HG02610 (cell line): ENCODE data around the gene FOXA3.

Source experiments
- ATAC-seq: cut with Tn5 transposase; IDR thresholded peaks from one replicate; pipeline ENCODE4 v1.9.1; 2021; ENCODE audit warnings: mild to moderate bottlenecking, moderate library complexity; ENCODE audit not compliant: unreplicated experiment

The FOXA3 gene

DNA sequence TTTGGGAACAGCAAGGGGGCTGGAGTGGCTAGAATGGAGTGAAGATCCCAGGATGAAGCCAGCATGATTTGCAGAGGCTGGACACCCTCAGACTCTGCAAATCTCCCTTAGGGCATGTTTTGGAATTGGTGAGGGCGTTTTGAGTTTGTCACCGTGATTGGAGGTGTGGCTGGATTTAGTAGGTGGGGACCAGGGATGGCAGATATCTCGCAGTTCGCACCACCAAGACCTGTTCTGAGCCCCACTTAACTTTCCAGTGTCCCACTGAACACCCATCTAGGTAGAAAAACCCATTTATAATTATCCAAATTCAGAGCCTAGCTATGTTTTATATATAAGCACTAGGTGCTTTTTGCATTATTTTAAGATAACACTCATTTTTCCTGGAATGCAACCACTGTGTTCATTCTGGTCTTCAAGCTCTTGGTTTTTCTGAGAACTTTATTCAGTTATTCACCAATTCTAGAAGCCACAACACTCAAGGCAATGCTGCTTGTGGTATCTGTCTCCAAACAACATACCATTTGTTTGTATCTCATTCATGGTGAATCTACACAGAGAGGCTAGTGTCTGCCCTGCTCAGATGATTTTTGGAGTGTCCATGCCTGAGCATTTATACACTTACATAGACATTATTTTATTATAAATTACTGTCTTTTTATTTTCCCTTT, 53.4 kb downstream of the FOXA3 start:
- ATAC-seq: no peak

- no peak for ATAC-seq
Measured at GRCh38 chr19:45918721-45919120, 54.6 kb downstream of the FOXA3 start.

DNA sequence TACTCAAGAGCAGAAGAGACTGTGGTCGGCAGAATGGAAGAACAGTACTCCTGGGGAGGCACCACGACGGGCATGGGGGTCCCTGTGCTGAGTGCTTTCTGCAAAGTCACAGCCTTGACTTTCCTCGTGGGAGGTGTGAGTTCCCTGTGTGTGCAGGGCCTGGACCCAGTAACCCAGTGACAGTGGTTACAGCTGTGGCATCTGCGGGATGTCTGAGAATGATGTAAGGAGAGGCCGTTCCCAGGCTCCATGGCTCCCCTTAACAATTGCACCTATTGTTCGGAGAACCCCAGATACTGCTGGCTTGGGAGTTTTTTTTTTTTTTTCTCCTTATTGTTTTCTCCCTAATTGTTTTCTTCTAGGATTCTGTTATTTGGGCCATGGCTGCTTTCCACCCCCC, 55.6 kb downstream of the FOXA3 start:
- ATAC-seq: no peak

DNA sequence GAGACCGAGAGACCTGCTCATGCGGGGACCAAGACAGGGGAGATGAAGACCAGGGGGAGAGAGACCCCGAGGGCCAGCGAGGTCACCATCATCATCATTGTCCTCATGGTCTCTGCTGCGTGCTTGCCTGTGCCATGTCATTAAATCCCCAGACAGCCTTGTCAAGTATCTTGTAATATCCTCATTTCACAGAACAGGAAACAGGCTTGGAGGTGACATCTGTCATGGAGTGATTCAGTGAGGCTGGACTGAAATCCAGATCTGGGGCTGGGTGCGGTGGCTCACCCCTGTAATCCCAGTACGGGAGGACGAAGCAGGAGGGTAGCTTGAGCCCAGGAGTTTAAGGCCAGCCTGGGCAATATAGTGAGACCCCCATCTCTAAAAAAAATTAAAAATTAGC, 56.3 kb downstream of the FOXA3 start:
- ATAC-seq: no peak

DNA sequence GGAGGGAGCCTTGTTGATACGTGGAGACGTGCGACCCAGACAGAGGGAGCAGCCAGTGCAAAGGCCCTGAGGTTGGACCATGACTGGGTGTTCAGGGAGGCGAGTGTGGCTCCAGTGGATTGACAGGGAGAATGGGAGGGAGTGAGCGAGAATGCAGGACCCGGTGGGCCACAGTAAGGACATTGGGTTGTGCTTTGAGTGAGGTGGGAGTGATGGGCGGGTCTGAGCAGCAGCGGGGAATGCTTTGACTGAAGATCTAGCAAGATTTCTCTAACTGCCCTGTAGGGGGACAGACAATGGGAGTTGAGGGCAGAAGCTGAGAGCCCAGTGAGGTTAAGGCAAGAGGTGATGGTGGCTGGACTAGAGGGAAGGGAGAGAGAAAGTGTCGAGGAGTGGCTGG, 58.2 kb downstream of the FOXA3 start:
- no peak for ATAC-seq
